Measurements from ENCODE around the gene STRIP1.
"Not testable (repeated sequence)": the region's sequence is repeated elsewhere in the genome, so short reads cannot be mapped to it uniquely, and the experiment has no call there.

The STRIP1 gene

DNA sequence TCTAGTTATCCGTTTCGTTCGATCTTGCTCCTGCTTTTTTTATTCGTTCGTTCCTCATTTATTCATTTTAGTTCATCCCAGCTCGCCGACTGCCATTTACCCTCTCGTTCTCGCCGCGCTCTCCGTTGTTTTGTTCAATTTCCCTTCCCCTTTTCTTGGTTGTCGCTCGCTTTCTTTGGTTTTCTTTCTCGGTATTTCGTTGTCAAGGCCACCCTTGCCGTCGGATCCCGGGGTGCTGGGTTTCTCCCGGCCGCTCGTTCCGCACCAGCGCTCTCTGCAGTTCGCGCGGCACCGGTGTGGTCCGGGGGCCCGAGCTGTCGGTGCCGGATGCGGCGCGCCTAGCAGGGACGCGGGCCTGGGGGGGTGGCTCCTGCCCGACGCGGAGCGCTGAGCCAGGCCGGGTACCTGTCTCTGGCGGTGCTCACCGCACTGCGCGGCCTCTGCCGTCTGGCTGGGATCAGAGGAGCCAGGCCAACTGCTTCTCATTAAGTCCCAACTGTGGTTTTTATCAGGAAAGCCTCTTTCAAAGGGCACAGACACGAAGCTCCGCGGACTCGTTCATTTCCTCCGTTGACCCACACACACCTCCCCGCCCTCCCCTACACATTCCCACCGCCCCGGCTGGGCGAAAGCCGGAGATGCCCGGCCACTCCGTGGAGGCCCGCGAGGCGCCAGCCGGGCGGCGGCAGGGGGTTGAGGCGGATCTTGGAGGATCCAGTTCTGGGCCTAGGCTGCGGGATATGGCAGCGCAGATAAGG lies 34.4 kb downstream of the STRIP1 start:
- DNase-seq (ENCODE audit: low read depth), result peak; percentile 14

DNA sequence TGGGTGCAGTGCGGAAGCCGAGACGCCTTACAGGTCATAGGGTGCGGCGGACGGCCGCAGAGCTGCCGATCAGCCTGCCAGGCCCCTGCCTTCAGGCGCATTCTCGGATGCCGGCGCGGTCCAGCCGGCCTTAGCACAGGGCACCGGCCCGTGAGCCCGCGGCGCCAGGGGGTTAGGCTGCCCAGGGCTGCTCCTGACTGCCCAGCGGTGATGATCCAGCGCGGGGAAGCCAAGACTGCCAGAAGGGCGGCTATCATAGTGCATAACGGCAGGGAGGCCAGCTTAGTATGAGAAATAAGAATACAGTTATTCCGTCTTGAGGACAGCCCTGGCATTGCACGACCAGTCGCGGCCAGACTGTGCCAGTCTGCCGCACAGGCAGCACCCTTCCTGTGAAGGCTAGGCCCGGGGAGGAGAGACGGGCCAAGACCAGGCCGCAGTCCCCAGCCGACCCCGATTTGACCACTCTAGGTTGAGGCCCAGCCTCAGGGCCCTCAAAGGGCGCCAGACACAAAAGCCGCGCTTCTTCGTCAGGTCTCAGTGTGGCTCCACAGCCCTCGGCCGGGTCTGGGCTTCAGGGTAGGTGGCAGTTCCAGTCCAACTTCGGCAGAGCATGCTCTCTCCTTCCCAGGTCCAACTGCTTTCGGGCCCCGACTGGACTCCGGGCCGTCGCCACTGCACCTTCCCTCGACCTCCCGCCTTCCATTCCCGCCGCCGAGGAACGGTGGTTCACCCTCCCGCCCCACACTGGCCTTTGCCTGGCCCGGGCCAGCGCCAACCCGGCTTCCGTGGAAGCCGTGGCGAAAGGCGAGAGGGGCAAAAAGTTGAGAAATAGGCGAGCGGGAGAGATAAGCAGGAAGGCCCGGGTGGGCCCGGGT lies 35.2 kb downstream of the STRIP1 start:
- no peak for DNase-seq (ENCODE audit: low read depth)

DNA sequence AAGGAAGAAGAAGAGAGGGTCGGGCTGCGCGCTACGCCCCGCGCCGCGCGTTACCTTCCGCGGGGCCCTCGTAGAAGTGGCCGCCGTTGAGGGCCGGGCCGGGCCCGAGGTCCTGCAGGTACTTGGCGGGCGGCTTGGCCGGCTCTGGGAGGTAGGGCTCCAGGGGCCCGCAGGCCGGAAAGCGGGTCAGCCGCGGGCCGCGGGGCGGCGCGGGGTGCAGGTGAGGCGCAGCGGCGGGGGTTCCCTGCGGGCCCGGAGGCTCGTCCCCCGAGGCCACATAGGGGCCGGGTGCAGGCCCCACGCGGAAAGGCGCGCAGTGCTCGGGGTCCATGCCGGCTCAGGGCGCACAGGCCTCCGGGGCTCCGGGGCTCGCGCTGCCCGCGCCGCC lies 35.9 kb downstream of the STRIP1 start:
- DNase-seq (ENCODE audit: low read depth), result no peak

DNA sequence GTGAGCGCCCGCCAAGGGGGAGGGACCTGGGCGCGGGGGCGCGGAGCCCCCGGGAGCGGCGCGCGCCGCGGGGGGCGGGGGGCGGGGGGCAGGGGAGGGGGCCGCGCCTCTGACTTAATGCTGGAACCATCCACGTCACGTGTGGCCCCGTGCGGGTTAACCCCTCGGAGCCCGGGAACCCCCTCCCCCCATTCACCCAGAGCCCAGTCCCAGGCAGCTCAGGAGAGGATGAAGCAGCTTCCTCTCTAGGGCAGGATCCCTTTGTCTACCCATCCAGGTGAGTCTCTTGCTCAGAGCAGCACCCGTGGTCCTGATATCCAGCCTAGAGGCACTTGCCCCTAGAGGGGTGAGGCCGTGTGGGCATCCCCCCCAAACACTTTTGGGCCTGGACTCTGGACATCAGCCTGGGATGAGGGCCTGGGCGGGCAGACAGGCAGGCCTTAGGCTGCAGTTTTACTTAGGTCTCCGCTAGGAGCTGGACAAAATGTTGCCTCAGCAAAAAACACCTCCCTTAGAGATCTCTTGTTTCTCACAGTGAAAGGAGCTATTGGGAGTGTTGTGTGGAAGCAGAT lies 36.3 kb downstream of the STRIP1 start, which contains the start of gene ALX3:
Gene ALX3, minus strand, starts transcription at position 2 of the 572 bp plus-strand sequence. CDS start 60 bp downstream, outside the sequence.
- no peak for DNase-seq (ENCODE audit: low read depth)

DNA sequence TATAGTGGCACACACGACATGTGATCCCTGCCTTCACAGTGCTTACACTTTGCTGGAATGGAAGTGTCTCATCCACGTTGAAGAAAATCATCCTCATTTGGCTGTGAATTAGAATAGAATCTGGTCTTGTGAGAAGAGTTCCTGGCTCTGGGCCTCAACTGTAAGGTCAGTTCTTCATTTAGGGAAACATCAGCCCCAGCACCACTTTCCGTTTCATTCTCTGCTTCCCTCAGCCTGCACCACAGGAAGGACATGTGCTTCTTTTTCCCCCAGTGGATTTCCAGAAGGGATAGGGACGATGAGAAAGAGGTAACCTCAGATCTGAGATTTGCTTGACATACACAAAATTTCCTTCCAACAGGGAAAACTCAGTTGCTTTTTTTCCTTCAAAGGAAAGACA lies 39.7 kb downstream of the STRIP1 start:
- DNase-seq (ENCODE audit: low read depth), result no peak

DNA sequence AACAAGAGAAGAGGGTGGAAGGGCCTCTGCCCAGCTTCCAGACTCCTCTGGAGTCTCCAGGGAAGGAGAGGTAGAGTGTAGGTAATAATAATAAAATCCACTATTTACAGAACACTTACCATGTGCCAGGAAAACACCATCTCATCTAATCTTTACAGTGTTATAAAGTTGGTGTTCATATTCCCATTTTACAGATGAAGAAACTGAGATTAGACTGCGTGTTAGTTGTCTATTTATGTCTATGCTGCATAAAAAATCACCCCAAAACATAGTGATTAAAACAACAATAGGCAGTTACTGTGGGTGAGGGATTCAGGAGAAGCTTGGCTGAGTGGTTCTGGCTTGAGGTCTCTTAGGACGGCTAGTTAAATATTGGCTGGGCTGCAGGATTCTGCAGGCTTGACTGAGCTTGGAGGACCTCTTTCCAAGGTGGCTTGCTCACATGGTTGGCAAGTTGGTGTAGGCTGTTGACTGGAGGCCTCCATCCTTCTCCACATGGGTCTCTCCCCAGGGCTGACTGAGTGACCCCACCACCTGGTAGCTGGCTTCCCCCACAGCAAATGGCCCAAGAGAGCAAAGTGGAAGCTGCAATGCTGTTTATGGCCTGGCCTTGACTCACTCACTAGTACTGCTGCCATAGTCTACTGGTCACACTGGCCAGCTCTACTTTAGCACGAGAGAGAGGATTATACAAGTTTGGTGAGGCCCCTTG lies 42.5 kb downstream of the STRIP1 start:
- DNase-seq (ENCODE audit: low read depth), result no peak

DNA sequence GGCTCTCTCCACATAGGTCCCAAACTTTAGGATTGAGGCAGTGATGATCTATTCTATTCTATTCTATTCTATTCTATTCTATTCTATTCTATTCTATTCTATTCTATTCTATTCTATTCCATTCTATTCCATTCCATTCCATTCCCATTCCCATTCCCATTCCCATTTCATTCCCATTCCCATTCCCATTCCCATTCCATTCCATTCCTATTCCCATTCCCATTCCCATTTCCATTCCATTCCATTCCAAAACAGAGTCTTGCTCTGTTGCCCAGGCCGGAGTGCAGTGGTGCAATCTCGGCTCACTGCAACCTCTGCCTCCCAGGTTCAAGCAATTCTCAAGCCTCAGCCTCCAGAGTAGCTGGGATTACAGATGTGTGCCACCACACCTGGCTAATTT lies 45.6 kb downstream of the STRIP1 start:
- not testable (repeated sequence) for DNase-seq (ENCODE audit: low read depth)

DNA sequence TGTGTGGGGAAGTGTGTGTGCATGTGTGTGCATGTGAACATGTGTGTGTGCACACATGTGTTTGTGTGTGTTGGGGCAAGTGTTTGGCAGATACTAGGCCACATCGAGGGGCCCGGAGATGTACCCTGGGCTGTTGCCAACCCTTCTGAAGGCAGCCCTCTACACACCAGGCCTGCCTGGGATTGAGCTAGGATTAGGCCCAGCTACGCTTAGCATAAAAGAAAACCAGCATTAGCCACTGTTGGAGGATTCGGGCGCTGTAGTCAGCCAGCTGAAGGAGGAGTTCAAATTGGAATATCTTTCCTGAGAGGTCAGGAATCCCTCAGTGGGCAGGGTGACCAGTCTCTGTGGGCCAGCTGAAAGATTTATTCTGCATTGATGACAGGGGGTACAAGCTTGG lies 46.6 kb downstream of the STRIP1 start:
- DNase-seq (ENCODE audit: low read depth), result no peak

DNA sequence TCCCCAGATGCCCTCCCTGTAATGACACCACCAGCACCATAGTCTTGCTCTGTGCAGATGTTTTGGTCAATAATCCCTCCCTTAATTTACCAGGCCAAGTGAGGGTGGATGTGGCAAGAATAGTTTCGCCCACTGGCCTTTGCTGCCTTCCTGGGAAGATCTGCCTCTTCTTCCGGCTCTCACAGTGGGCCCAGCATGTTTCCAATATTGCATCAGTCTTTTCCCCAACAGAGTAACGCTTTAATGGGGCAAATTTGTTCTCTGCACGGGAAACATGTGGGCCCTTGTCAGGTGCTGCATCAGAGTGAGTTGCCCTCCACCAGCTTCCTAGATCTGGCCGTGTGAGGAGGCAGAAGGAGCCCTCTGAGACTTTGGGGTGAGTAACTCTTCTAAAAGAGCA lies 48.1 kb downstream of the STRIP1 start:
- no peak for DNase-seq (ENCODE audit: low read depth)

DNA sequence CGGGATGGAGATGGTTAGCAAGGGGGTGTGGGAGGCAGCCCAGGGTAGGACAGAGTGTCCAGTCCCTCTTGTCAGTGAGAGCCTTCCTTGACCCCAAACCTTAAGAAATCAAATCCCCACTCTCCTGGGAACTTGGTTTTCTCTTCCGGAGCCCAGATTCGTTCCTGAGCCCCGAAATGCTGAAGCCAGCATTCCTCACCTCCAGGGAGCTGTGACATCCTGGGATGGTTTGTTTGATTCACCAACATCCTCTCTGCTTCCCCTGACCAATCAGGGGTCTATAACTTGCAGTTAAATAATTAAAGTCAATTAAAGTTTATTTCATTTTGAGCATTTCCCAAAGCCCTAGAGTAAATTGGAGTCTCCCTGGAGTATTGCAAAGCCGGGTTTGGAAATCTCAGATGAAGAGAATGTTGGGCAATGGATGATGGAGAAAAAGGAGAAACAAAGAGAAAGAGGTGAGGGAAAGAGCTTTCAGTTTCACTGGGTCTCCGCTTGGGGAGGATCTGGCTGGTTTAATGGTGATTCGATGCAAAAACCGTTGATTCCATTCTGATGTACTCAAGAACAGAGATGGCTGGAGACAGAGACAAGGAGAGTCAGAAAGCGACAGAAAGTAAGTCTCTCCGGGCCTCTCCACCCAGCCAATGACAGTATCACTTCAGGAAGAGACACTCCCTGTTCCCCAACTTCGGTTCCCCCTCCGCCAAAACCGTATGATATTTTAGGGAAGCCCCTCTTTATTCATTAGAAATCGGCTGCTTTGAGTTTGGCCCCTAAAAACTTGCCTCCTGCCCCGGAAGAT lies 48.8 kb downstream of the STRIP1 start:
- no peak for DNase-seq (ENCODE audit: low read depth)

DNA sequence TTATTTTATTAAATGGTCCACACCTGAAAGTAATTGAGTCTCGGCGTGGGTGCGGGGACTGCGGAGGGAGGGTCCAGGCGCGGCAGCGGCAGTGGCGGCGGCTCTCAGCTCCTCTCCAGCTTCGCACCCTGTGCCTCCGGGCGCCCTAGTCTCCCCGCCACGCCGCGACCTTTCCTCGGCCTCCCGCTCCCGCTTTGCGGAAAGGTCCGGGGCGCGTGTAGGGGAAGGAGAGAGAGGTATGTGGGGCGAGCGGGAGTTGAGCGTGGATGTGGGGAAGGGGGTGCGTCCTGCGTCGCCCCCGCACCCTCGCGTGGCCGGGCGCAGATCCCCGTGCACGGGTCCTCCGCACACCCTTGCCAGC lies 49.4 kb downstream of the STRIP1 start:
- no peak for DNase-seq (ENCODE audit: low read depth)

DNA sequence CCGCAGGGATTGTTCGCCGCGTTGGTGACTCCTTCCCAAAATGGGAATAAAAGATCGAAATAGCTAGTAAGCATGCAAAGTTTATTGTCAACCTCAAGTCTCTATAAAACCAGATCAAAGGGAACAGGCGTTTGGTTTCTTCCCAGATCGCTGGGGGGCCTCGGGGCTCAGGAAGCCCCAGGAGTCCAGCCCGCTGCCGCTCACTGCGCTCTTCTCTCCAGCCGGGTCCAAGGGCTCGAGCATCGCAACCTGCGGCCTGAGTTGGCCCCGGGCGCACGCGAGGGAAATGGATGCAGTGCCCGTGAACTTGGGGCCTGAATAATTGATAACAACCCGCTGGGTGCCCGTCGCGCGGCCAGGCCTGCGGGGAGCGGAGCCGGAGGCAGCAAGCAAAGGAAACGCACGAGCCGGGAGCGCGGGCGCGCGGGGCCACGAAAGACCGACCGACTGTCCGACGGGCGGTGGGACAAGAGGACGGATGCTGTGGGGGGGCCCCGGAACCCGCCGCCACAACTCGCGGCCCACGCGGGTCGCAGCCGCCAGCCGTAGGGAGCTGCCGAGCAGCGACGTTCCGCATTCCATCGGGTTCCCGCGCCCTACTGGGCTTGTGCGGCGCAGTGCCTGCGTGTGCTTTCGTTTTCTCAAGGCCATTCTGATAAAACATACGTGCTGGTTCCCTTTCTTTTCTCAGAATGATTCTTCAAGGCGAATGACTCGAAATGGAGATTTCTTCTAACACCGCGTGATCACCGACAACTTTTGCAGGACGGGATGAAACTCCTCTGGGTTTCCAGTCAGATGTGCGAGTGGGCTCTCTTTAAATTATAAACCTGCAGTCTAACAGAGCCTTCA lies 50.0 kb downstream of the STRIP1 start:
- no peak for DNase-seq (ENCODE audit: low read depth)

DNA sequence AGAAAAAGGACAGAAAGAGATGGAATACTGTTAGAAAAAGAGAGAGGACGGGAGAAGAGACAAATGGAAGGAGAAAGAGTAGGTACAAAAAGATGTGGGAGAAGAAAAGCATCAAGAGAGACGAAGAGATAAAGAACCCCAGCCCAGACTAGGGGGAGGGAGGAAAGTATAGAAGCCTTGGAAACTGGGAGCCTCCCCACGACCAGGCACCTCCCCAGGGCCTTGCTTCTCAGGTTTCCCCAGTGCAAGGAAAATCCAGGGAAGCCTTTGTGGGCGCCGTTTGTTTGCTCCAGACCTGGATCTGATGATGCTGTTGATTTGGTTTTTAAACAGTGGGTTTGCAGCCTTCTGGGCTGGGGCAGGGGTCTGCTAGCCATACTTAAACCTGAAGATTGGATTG lies 51.2 kb downstream of the STRIP1 start:
- DNase-seq (ENCODE audit: low read depth), result no peak

DNA sequence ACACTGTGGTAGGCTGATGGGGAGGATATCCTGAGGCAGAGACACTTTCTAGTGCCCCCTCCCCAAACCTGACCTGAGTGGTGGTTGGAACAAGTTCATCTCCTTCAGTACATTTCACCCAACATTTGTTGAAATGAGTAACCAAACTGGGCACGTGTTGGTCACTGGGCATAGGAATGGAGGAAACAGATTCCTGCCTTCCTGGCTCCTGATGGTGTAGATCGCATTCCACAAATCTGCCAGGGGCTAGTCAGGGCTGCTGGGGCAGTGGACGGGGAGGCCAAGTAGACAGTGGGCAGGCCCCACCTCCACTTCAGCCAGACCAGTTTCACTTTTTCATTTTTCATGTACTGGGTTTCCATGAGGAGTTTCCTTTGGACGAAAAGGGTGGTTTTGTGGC lies 52.5 kb downstream of the STRIP1 start:
- no peak for DNase-seq (ENCODE audit: low read depth)

DNA sequence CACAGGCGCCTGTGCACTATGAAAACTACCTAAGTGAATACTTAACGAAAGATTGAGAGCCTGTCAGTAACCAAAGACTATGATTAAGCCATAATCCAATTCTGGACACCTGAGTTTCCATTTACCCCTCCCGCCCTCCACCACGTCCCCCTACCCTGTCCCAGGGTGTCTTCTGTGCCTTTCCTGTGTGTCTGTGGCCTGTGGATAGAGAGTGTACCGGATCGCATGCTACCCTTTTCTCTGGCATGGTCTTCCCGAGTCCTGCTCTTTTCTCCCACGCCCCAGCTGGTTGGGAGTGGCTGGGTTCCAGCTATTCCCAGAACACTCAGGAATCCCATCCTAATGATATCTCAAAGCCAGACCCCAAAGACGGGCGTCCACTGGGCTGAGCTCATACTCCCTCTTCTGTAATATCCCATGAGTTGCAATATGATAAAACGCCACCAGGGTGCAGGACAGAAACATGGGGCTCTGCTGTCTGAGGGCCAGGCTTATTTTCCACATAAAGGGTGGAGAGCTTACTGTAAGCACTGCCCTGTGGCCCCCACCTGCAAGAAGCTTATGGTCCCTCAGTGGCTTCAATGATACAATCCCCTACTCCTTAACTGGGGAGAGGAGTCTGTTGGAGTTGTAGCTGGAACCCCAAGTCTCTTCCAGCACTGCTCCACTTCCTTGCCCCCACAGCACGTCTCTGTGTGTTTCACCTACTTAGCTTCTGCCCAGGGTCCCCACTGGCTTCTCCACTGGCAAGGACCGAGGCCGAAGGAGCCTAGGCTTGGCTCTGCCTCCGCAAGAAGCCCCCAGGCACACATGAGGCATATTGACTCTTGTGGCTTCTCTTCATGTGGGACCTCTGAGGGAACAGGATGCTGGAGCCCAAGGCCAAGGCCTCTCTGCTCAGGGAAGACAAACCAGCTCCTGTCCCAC lies 53.7 kb downstream of the STRIP1 start:
- no peak for DNase-seq (ENCODE audit: low read depth)

DNA sequence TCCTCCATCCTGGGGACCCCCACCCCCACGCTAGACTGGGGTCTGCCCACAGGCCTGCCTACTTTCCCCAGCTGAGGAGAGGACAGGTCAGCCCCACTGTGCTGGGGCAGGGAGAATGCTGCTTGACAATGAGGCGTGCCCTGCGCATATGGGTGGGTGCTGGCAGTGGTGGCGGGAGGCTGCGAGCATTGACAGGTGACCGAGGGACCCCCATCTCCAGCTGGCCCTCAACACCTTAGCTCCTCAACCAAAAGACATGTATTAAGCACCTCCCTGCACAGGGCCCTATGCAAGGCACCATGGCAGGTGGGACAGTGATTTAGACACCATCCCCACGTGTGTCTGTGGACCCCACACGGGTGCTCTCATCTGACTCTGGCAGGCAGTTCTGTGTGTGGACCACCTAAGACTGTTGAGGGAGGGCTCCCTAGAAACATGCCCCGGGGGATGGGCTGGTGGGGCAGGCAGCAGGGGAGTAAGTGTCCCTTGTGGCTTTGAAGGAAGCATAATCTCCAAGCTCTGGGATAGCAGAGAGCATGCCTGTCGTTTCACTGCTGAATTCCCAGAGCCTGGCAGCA lies 54.4 kb downstream of the STRIP1 start:
- no peak for DNase-seq (ENCODE audit: low read depth)

DNA sequence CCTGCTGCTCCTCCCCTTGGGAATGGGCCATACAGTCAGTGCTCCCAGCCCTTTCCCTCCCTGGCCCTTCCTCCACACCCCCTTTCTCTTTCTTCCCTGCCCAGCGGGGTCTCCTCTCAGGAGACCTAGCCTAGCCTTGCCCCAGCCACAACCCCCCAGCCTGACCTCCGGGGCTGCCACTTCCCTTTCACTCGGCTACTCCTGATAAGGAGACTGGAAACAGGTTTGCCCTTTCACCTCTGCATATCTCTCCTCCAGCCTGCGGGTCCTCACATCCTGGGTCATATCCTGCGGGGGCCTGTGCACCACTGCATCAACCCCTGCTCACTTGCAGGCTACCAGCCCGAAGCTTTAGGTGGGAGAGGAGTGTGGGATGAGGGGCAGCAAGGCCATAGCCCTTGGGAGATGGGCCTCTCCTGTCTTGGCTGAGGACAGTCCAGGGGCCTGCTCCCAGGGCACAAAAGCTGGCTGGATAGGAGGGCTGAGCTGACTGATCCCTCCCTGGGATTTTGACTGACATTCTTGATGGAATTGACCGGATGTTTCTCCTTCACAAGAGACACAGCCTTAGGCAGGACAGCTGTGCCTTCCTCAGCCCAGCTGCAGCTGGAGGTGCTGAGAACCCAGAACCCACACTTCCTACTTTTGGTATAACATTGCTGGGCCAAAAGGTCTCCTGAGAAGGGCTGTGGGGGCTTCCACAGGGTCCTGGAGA lies 55.3 kb downstream of the STRIP1 start:
- no peak for DNase-seq (ENCODE audit: low read depth)

DNA sequence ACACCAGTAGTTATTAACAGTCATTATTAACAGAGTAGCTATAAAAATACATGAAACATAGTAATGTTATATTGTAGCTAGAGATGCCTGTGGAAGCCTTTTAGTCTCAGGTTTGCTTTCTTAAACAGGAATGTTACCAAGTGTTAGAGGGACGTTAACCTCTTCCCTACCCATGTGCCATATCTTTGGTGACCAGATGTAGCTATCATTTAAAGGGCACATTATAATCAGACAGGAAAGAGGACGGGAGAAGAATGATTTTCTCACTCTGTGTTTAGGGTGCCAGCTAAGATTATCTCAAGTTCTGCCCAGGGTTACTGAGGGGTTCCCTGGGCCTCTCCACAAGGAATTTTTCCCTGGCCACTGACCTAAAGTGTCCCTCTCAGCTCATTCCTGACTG lies 57.0 kb downstream of the STRIP1 start:
- DNase-seq (ENCODE audit: low read depth), result no peak

Measured in T follicular helper cell (primary cell).